ENCODE results near the gene ITSN1. TPM values are rescaled to one million over a fixed set of nuclear protein-coding genes. Genes with fewer than 3 reads are reported as not detected.

The ITSN1 gene
- total and polyA plus RNA-seq, 2 experiments from 2014 or later, result 35.5 to 57.1 TPM

GRCh38 chr21:33901412-33902288 is 259.3 kb downstream of the ITSN1 start:
- in situ Hi-C loops (cut with MboI), result loop anchor here (25.0 kb wide), 1 partner anchor 736 kb away; no protein-coding TSS in a partner anchor
- Histone ChIP-seq H3K9ac (no peak overlapping the region), H3K4me1 (ENCODE audit: insufficient read depth) (peaks cover 18% of the 10 kb centered on the region), H3K4me3 (no peak overlapping the region), H3F3A (ENCODE audit: insufficient read depth) (peaks cover 20% of the 10 kb centered on the region), H3K9me2 (ENCODE audit: insufficient read depth) (no peaks in the 10 kb centered on the region), H3K36me3 (ENCODE audit: low read depth) (peaks cover 9% of the 10 kb centered on the region; the same call in 1 of the 2 replicates), H2AFZ (no peak overlapping the region), H3K27me3 (replicated peaks; ENCODE audit: insufficient read depth) (no peaks in the 10 kb centered on the region), H3K79me2 (ENCODE audit: insufficient read depth) (no peaks in the 10 kb centered on the region), H3K9me3 (ENCODE audit: low read depth) (no peaks in the 10 kb centered on the region), H3K4me2 (ENCODE audit: unreplicated experiment) (no peak overlapping the region), H4K20me1 (ENCODE audit: insufficient read depth) (no peaks in the 10 kb centered on the region), H3K27ac (no peak overlapping the region)
- TF ChIP-seq EZH2phosphoT487 (IDR thresholded peaks at IDR 0.05; ENCODE audit: insufficient read depth, low read depth) (no peak), EZH2 (IDR thresholded peaks at IDR 0.05; ENCODE audit: insufficient read depth, poor library complexity, severe bottlenecking) (no peak)
- peak; percentile 78 for DNase-seq
- 43 to 51% methylated on average over 13 of the region's 13 CpGs for WGBS, 2 experiments (ENCODE audit: low coverage in 1 of 2, low lambda C conversion rate in 2 of 2, missing lambda C conversion rate in 2 of 2)

- H3K79me2 ChIP-seq (ENCODE audit: insufficient read depth), result no peaks in the 10 kb centered on the region
- H3K4me2 ChIP-seq (ENCODE audit: unreplicated experiment), result no peak overlapping the region
- H3K27me3 ChIP-seq (replicated peaks; ENCODE audit: insufficient read depth), result no peaks in the 10 kb centered on the region
- WGBS, 2 experiments (ENCODE audit: low coverage in 1 of 2, low lambda C conversion rate in 2 of 2, missing lambda C conversion rate in 2 of 2), result 85 to 90% methylated on average over 6 of the region's 6 CpGs
- peaks cover 20% of the 10 kb centered on the region for H3F3A ChIP-seq (ENCODE audit: insufficient read depth)
- no peaks in the 10 kb centered on the region for H4K20me1 ChIP-seq (ENCODE audit: insufficient read depth)
- no peak for DNase-seq
- peaks cover 18% of the 10 kb centered on the region for H3K4me1 ChIP-seq (ENCODE audit: insufficient read depth)
- H2AFZ ChIP-seq, result no peak overlapping the region
- no peak overlapping the region for H3K27ac ChIP-seq
- no peak overlapping the region for H3K9ac ChIP-seq
- H3K4me3 ChIP-seq, result no peak overlapping the region
- in situ Hi-C loops (cut with MboI), result loop anchor here (25.0 kb wide), 1 partner anchor 735 kb away; no protein-coding TSS in a partner anchor
- H3K9me2 ChIP-seq (ENCODE audit: insufficient read depth), result no peaks in the 10 kb centered on the region
- H3K36me3 ChIP-seq (ENCODE audit: low read depth), result peaks cover 16% of the 10 kb centered on the region
- no peak for TF ChIP-seq EZH2 (IDR thresholded peaks at IDR 0.05; ENCODE audit: insufficient read depth, poor library complexity, severe bottlenecking)
- TF ChIP-seq EZH2phosphoT487 (IDR thresholded peaks at IDR 0.05; ENCODE audit: insufficient read depth, low read depth), result no peak
- no peaks in the 10 kb centered on the region for H3K9me3 ChIP-seq (ENCODE audit: low read depth)
Observed at GRCh38 chr21:33902349-33902748, 260.0 kb downstream of the ITSN1 start.

GRCh38 chr21:33904041-33904440 is 261.7 kb downstream of the ITSN1 start:
- Histone ChIP-seq H3K9me3 (ENCODE audit: low read depth) (no peaks in the 10 kb centered on the region), H3K9me2 (ENCODE audit: insufficient read depth) (no peaks in the 10 kb centered on the region), H3K9ac (no peak overlapping the region), H2AFZ (no peak overlapping the region), H3K36me3 (ENCODE audit: low read depth) (peaks cover 31% of the 10 kb centered on the region), H3F3A (ENCODE audit: insufficient read depth) (peaks cover 20% of the 10 kb centered on the region), H4K20me1 (ENCODE audit: insufficient read depth) (no peaks in the 10 kb centered on the region), H3K4me3 (no peak overlapping the region), H3K27ac (no peak overlapping the region), H3K79me2 (ENCODE audit: insufficient read depth) (no peaks in the 10 kb centered on the region), H3K4me2 (ENCODE audit: unreplicated experiment) (no peak overlapping the region), H3K27me3 (replicated peaks; ENCODE audit: insufficient read depth) (no peaks in the 10 kb centered on the region), H3K4me1 (ENCODE audit: insufficient read depth) (peaks cover 10% of the 10 kb centered on the region)
- in situ Hi-C loops (cut with MboI), result loop anchor here (25.0 kb wide), 1 partner anchor 733 kb away; no protein-coding TSS in a partner anchor
- no peak for DNase-seq
- TF ChIP-seq EZH2phosphoT487 (IDR thresholded peaks at IDR 0.05; ENCODE audit: insufficient read depth, low read depth) (no peak), EZH2 (IDR thresholded peaks at IDR 0.05; ENCODE audit: insufficient read depth, poor library complexity, severe bottlenecking) (no peak)
- 84% methylated on average over 5 of the region's 5 CpGs for WGBS, 2 experiments (ENCODE audit: low coverage in 1 of 2, low lambda C conversion rate in 2 of 2, missing lambda C conversion rate in 2 of 2)

- Histone ChIP-seq H3F3A (ENCODE audit: insufficient read depth) (no peaks in the 10 kb centered on the region), H2AFZ (no peak overlapping the region), H3K79me2 (ENCODE audit: insufficient read depth) (peaks cover 16% of the 10 kb centered on the region), H3K4me1 (ENCODE audit: insufficient read depth) (no peaks in the 10 kb centered on the region), H3K27ac (no peak overlapping the region), H4K20me1 (ENCODE audit: insufficient read depth) (no peaks in the 10 kb centered on the region), H3K4me3 (no peak overlapping the region), H3K9me2 (ENCODE audit: insufficient read depth) (no peaks in the 10 kb centered on the region), H3K4me2 (ENCODE audit: unreplicated experiment) (no peak overlapping the region), H3K27me3 (replicated peaks; ENCODE audit: insufficient read depth) (no peaks in the 10 kb centered on the region), H3K9ac (no peak overlapping the region), H3K36me3 (ENCODE audit: low read depth) (peaks cover 58% of the 10 kb centered on the region), H3K9me3 (ENCODE audit: low read depth) (no peaks in the 10 kb centered on the region)
- 73 to 76% methylated on average over 6 of the region's 6 CpGs for WGBS, 2 experiments (ENCODE audit: low coverage in 1 of 2, low lambda C conversion rate in 2 of 2, missing lambda C conversion rate in 2 of 2)
- in situ Hi-C loops (cut with MboI), result loop anchor here (25.0 kb wide), 1 partner anchor 729 kb away; no protein-coding TSS in a partner anchor
- no peak for TF ChIP-seq EZH2 (IDR thresholded peaks at IDR 0.05; ENCODE audit: insufficient read depth, poor library complexity, severe bottlenecking)
- no peak for TF ChIP-seq EZH2phosphoT487 (IDR thresholded peaks at IDR 0.05; ENCODE audit: insufficient read depth, low read depth)
- DNase-seq, result no peak
Observed at GRCh38 chr21:33908760-33909159, 266.5 kb downstream of the ITSN1 start.
